Fibroblast of peridontal ligament (primary cell): Measurements from ENCODE around the gene ZFP91.

Experiments used
- DNase-seq: peaks from one replicate; pipeline ENCODE4 v3.0.0-alpha.2; 2010; ENCODE audit errors: extremely low read depth

ZFP91 gene

DNA sequence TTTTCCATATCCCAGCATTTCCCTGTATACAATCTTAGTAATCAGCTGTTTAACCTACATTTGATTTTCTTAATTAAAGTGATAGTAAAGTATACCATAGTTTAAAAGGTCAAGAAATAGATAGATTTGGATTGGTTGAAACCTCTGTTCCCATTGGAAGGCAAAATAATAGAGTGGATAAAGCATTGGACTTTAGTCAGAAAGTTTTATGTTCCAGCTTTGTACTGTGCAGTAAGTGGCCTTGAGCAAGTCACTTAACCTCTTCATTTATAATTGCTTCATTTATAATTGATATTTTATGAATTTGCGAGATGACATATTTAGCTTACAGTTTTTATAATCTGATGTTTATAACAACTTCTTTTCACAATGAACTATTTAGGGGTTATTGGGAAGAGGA lies 3.6 kb downstream of the ZFP91 start:
- no peak for DNase-seq

- no peak for DNase-seq
Measured at GRCh38 chr11:58586998-58587397, 8.1 kb downstream of the ZFP91 start.

DNA sequence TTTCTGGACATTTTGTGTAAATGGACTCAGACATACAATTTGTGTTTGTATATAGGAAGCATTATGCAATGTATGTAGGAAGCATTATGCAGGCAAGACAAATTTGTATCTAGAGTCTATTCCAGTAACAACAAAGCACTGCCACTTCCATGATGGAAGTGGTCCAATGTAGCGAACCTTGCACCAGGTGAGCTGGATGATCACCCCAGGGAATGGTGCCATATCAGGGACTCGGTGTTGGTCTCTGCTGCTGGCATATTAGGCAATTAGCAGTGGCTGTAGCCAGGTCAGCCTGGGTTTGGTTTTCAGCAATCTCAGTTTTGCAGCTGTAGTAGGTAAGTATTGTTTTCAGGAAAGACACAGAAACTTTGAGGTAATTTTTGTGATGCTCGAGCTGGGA lies 12.8 kb downstream of the ZFP91 start:
- no peak for DNase-seq

DNA sequence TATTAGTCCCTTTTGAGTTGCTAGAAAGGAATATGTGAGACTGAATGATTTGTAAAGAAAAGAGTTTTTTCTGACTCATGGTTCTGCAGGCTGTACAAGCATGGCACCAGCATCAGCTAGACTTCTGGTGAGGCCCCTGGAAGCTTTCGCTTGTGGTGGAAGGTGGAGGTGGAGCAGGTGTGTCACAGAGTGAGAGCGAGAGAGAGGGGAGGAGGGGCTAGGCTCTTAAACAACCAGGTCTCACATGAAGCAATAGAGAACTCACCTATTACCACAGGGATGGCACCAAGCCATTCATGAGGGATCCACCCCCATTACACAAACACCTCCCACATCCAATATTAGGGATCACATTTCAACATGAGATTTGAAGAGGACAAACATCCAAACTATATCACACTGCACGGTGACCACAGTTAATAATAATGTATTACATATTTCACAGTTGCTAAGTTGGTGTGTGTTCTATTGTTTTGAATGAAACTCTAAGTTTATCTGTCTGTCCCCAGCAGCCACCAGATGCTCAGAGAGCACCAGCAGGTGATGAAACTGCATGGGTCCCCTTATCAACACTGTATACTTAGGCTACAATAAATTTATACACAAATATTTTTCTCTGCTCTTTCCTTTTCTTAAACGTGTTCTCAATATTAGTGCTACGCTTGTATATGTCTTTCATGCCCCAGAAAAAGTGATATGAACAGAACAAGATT lies 14.1 kb downstream of the ZFP91 start:
- DNase-seq: no peak

- DNase-seq: no peak
Measured at GRCh38 chr11:58594826-58595225, 16.0 kb downstream of the ZFP91 start.

DNA sequence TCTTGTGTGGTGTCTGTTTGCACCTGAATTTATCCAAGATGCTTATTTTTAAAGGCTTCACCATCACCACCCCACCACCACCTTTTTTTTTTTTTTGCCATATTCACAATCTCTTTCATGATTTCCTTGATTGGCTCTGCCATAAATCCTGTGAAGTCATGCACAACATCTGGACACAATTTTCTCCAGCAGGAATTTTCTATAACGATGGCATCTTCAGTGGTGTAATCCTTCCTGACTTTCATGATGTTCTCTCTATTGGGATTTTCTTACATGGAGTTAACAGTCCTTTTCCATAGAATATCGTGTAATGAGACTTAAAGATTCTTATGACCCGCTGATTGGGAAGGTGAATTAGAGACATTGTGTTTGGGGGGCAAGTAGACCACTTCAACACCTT lies 17.8 kb downstream of the ZFP91 start:
- peak; percentile 71 for DNase-seq

DNA sequence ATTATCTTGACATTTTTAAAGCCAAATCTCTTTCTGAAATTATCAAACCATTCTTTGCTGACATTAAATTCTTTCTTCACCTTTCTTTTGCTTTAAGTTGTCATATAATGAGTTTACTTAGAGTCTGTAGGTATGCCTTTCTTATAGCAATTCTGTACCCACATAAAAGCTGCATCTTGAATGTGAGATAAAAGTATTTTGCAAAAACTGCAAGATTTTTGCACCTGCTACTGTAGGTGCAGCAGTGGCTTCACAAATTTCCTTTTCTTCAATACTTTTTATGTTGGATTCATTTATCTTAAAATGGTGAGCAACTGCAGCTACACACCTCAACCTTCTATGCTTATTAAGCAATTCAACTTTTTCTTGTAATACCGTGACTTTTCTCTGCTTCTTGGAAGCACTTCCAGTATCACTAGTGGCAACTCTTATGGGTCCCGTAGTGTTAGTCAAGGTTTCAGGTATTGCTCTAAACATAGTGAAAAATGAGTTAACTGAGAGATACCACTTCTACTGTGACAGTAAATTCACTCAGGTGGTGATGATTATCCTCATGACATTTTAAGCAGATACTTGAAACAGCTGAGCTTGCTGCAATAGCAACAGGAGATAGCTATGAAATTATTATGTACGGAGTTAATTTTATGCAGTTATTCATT lies 18.8 kb downstream of the ZFP91 start:
- no peak for DNase-seq

GRCh38 chr11:58600510-58600909 lies 21.6 kb downstream of the ZFP91 start:
- DNase-seq: no peak

GRCh38 chr11:58606930-58607714 lies 28.3 kb downstream of the ZFP91 start:
- DNase-seq: no peak

GRCh38 chr11:58608331-58608730 lies 29.5 kb downstream of the ZFP91 start:
- no peak for DNase-seq

DNA sequence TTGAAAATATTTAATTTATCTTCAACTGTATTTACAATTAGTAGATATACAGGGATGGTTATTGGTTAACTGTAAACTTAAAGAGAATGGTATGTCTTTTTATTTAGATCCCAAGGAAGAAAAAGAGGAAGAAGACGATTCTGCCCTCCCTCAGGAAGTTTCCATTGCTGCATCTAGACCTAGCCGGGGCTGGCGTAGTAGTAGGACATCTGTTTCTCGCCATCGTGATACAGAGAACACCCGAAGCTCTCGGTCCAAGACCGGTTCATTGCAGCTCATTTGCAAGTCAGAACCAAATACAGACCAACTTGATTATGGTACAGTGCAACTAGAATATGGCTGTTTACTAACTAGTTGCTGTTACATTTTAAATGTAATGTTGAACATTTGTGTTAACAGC lies 30.9 kb downstream of the ZFP91 start:
- no peak for DNase-seq

GRCh38 chr11:58613228-58613627 lies 34.4 kb downstream of the ZFP91 start:
- DNase-seq: no peak

GRCh38 chr11:58615559-58615958 lies 36.7 kb downstream of the ZFP91 start:
- no peak for DNase-seq

GRCh38 chr11:58616594-58616993 lies 37.7 kb downstream of the ZFP91 start:
- DNase-seq: peak; percentile 95

GRCh38 chr11:58617976-58618557 lies 39.2 kb downstream of the ZFP91 start:
- no peak for DNase-seq

DNA sequence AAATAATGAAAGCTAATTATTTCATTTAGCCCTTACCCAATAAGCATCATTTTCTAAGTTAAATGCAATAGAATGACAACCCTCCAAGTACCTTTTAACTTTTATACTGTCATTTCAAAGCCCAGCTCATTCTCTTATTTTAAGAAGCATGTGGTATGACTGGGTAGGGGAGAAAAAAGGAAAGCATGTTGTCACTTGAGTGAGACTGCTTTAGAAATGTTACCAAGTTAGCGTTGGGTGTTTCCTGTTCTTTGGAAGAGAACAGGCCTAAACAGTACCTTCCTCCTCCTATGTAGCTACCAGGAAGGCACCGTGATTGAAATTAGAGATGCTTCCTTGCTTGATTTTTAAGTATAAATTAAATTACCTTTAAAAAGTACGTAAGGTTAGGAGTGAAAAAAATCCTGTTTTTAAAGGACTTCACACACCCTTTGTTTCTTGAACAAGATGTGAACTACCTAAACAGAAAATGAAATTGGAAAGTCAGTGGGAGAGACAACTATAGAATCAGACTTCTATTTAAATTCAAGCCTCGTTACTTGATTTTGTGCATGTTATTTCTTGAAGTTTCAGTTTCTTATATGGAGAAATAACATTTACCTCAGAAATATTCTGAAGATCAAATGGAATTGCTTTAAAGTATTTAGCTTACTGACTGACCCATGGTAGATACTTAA lies 42.9 kb downstream of the ZFP91 start:
- DNase-seq: no peak

DNA sequence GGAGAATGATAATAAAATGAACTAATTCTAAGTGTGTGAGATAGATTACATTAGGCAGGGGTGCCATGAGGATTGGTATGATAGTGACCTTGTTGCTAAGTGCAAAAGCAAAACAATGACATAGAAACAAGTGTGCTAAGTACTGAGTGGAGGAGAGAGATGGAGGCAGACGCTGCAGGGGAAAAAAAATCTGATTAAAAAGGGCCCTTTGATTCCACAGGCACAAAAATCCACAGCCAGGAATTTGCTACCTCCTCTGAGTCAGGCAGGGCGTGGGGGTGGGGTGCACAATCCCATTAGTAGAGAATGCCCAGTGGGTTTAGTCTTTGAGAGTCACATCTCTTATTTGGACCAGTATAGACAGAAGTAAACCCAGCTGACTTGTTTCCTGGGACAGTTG lies 43.5 kb downstream of the ZFP91 start, which contains the start of gene CNTF:
Gene CNTF (plus strand): TSS at position 322 of the 400 bp plus-strand sequence. CDS start 88 bp downstream, outside the sequence.
- DNase-seq: peak; percentile 7

DNA sequence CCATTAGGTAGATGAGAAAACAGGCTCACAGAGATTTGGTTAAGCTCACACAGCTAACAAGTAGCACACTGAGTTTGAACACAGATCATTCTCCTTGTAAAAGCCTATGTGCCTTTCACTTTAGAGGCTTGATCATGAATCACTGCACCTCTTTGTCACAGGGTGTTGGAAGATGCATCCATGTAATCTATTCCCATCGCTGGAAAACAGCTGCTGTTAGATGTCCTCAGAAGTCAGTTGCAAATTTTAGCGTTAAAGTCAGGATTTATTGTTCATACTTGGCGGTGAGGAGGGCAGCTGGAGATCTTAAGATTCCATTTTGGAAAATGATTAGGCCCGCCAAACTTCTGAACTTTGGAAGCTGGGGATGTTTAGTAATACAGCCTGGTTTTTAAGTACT lies 46.2 kb downstream of the ZFP91 start:
- no peak for DNase-seq

- DNase-seq: peak; percentile 19
Measured at GRCh38 chr11:58625826-58626460, 47.1 kb downstream of the ZFP91 start.

DNA sequence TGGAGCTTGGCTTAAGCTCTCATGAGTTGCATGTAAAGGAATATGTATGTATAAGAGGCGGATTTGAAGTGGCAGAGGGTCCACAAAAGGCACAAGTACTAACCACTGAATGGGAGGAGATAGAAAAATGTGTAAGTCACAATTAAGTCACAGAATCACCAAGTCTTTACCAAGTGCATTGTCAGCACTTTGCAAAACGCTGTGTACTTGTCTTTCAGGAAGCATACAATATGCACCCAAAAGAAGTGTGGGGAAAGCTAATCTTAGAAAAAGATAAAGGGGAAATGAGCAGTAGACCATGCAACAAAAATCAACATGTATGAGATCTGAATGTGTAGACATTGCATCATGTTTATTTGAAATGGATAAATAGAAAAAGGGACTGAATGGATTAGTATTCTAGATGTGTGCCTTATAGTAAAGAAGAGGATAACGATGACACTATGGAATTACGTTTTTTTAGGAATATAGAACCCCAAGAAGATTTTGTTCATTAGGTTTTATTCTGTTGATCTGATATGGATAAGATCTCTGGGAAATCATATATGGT lies 48.1 kb downstream of the ZFP91 start:
- peak; percentile 11 for DNase-seq

DNA sequence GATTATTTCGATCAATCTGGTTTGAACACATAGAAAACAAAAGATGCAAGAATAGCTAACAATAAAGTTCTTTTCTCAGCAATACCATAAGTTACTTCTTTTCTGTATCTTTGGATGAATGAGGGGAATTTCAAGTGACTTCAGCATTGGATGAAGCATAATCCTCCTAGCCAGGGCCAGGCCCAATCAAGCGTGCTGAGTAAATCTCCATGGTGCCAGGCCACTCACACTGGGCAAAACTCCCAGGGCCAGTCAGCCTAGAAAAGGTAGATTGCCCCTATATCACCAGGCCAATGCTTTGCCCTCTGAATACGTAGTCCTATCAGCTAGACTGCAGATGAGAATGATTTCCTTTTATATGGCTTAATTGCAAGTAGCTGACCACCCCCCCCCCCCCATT lies 49.6 kb downstream of the ZFP91 start:
- peak; percentile 40 for DNase-seq
